GM15510 (cell line): ENCODE results near the gene RBM11.

Source experiments
- POLR2A ChIP-seq: IDR thresholded peaks from 3 replicates; pipeline ENCODE4 v1.6.1; 2011; ENCODE audit warnings: borderline replicate concordance; ENCODE audit not compliant: insufficient read length; ENCODE audit errors: extremely low read depth

Gene RBM11

GRCh38 chr21:14260174-14260764 lies 44.3 kb downstream of the RBM11 start:
- TF ChIP-seq POLR2A = no peak

DNA sequence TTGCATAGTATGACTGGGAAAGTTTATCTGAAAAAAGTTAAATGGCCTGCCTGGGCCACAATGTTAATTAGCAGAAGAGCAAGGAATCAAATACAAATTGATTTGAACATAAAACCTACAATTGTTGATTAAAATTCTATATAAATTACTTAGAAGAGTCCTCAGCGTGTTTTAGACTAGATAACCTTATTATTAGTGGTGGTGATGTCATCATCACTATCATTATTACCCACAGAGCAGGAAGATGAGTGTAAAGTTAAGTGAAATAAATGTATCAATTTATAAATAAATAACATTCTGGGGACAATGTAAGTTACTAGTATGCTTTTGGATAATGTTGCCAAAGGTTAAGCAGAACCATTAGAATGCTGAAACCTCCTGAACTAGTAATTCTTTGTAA lies 46.1 kb downstream of the RBM11 start:
- TF ChIP-seq POLR2A = no peak

DNA sequence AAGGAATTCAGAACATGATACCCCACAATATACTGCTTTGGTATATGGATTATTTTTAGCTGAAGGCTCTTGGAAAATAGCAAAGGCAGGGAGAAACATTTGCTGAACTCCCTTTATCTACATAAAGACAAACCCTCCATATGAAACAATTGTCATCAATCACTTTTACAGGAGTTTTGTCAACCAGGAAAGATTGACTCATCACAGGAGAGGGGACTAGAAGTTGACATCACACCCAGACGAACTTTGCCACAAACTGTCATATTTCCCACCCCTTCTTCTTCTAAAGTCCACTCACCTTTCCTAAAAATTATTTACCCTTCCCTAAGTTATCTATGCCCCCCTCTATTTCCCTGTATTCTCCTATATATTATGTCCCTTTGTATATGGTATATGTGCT lies 47.9 kb downstream of the RBM11 start:
- TF ChIP-seq POLR2A = no peak

GRCh38 chr21:14265023-14265422 lies 49.1 kb downstream of the RBM11 start:
- no peak for TF ChIP-seq POLR2A

DNA sequence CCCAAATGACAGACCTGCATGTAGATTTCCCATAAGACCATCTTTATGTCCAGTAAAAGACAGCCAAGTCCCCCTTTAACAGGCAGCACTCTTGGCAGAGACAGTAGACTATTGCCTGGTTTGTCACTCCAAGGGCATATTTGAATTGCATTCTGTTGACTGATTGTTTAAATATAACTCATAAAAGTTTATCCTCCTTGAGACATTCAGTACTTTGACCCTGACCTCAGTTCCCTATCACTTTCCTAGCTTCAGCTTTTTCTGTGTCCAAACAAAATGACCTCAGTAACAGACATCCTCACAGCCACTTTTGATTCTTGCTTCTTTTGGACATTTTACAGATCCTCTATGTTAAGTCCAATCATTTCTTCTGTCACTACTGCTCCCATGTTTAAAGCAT lies 51.1 kb downstream of the RBM11 start:
- no peak for TF ChIP-seq POLR2A

DNA sequence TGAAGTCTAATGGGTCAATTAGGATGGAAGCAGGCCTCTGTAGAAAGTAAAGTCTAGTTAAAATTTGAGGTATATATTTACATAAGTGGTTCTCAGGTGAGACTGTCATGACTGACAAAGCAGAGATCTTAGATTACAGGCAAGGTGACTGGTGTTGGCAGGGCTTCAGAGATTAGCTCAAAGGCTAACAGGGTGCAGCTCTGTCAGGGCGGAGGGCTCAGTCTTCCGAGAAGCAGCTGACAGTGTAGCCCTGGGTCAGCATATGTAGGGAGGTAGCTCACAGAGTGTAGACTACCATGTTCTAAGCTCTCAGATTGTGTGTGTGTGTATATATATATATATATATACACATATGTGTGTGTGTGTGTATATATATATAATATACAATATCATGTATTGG lies 54.7 kb downstream of the RBM11 start:
- TF ChIP-seq POLR2A = no peak

GRCh38 chr21:14271053-14271452 lies 55.1 kb downstream of the RBM11 start:
- no peak for TF ChIP-seq POLR2A

DNA sequence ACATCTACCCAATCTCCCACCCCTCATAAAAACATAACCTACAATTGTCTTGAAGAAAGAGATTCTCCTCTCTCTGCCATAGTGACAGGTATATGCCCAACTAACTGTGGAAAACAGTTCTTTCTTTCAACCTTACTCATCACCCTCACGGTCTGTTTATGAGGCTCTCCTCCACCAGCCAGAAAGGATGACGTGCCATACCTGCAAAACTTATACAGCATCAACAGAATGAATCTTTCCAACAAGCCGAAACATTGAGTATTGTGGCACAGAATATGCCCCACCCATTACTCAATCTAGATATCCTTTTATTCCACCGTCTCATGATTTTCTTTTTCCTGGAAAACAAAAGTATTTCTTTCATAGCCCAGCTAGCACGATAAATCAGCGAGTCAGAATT lies 55.7 kb downstream of the RBM11 start:
- TF ChIP-seq POLR2A = no peak

GRCh38 chr21:14273736-14274538 lies 58.0 kb downstream of the RBM11 start:
- TF ChIP-seq POLR2A = no peak

DNA sequence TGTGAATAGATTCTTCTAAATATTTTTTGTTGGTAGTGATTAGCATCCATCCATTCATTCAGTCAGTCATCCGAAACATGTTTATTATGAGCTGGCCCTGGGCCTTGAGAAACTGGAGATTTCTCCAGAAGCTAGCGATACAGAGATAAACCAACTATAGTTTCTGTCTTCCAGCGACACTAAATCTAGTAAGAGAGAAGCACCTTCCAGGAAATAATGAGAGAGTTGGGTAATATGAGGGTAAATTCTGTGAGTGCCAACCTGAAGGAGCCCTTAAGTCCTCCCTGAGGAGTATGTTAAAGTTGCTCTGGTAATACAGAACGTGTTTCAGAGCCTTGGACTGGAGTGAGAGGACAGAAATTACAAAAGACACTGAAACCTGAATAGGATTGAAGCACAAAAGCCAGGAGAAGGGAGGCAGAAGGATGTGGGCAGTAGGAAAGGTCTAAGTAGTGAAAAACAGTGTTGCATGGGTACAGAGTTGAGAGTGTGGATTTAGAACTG lies 59.8 kb downstream of the RBM11 start:
- TF ChIP-seq POLR2A = no peak
